MCF 10A (cell line): Measurements from ENCODE around the gene TMEM174. TPM values are rescaled to one million over a fixed set of nuclear protein-coding genes. Genes with fewer than 3 reads are reported as not detected.

ENCODE experiments used
- BruUV-seq: library from RNA; stranded (reverse); fragments of 400-500 nt; replicated peaks from 2 replicates; lab custom pipeline; 2021; lab: Mats Ljungman, UMichigan
- CTCF ChIA-PET: fragments of 300-600 bp; sonication (Branson Sonifier 250); formaldehyde crosslinking; extraction: SDS; loops from one replicate; lab custom pipeline; 2021; ENCODE audit warnings: antibody characterized with exemption, inconsistent platforms; lab: Yijun Ruan, JAX
- POLR2A ChIA-PET: fragments of 300-600, 350-650 bp; sonication (Branson Sonifier 250); formaldehyde crosslinking; extraction: SDS; loops from one replicate; lab custom pipeline; 2020; ENCODE audit warnings: antibody characterized with exemption, inconsistent platforms; lab: Yijun Ruan, JAX
- DNase-seq: peaks from one replicate; pipeline ENCODE4 v3.0.0-alpha.2; 2018; ENCODE audit not compliant: unreplicated experiment
- H3K27ac Mint-ChIP-seq: one replicate; pipeline ENCODE4 v1.8.0; 2022; ENCODE audit warnings: mild to moderate bottlenecking, low read depth, mixed read lengths; ENCODE audit not compliant: unreplicated experiment
- H3K27me3 Mint-ChIP-seq: one replicate; pipeline ENCODE4 v1.8.0; 2022; ENCODE audit warnings: mixed read lengths; ENCODE audit not compliant: insufficient read depth, unreplicated experiment
- H3K36me3 Mint-ChIP-seq: one replicate; pipeline ENCODE4 v1.8.0; 2022; ENCODE audit warnings: mild to moderate bottlenecking, moderate library complexity, mixed read lengths; ENCODE audit not compliant: insufficient read depth, unreplicated experiment
- H3K4me1 Mint-ChIP-seq: one replicate; pipeline ENCODE4 v1.8.0; 2022; ENCODE audit warnings: mixed read lengths; ENCODE audit not compliant: insufficient read depth, unreplicated experiment
- H3K4me3 Mint-ChIP-seq: one replicate; pipeline ENCODE4 v1.8.0; 2022; ENCODE audit warnings: mild to moderate bottlenecking, moderate library complexity, mixed read lengths; ENCODE audit not compliant: unreplicated experiment
- H3K9me3 Mint-ChIP-seq: one replicate; pipeline ENCODE4 v1.8.0; 2022; ENCODE audit warnings: mixed read lengths; ENCODE audit not compliant: unreplicated experiment
- intact Hi-C: fragments of 100-400 bp; cut with micrococcal nuclease; formaldehyde crosslinking; loops from 2 replicates; pipeline ENCODE4 v1.14.1; 2022
- total RNA-seq: library from RNA; stranded (reverse); gene quantifications from 2 replicates; pipeline ENCODE4 v1.2.3, GENCODE V29; 2022
- TF ChIP-seq, protein P1 (sequence below): fragments of 200-600 bp; IDR thresholded peaks from one replicate; pipeline ENCODE4 v1.8.0; 2022; ENCODE audit warnings: antibody characterized with exemption, mild to moderate bottlenecking; ENCODE audit not compliant: unreplicated experiment

TMEM174 gene
- total RNA-seq, 1 experiment from 2014 or later = not detected

DNA sequence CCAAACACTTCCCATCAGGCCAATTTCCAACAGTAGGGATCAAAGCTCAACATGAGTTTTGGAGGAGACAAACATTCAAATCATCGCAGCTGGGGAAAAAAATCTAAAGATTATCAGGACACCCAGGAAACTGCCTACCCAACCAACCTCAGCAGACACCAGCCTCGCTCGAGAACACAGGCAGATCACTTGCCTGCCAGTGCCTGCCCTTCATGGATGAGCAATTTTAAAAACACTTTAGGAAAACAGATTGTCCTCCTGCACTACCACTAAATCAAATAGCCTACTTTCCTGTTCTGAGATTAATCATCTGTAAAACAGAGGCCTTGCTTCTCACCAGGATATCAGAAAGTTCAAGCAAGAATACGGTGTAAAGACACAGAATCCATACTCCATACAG lies 14.7 kb upstream of the TMEM174 start:
- ChIA-PET CTCF (interaction anchor here (0.6 to 0.9 kb wide), 2 partner anchors 11 to 22 kb away, joined by 3 read pairs; no protein-coding TSS in a partner anchor), POLR2A (no interaction called here)
- Mint-ChIP-seq H3K9me3 (no peaks in the 10 kb centered on the region), H3K36me3 (no peaks in the 10 kb centered on the region), H3K4me1 (peaks cover 5% of the 10 kb centered on the region), H3K27ac (no peak overlapping the region), H3K4me3 (no peak overlapping the region), H3K27me3 (no peaks in the 10 kb centered on the region)
- no peak for DNase-seq
- no TSS peak for BruUV-seq
- TF ChIP-seq, protein P1, sequence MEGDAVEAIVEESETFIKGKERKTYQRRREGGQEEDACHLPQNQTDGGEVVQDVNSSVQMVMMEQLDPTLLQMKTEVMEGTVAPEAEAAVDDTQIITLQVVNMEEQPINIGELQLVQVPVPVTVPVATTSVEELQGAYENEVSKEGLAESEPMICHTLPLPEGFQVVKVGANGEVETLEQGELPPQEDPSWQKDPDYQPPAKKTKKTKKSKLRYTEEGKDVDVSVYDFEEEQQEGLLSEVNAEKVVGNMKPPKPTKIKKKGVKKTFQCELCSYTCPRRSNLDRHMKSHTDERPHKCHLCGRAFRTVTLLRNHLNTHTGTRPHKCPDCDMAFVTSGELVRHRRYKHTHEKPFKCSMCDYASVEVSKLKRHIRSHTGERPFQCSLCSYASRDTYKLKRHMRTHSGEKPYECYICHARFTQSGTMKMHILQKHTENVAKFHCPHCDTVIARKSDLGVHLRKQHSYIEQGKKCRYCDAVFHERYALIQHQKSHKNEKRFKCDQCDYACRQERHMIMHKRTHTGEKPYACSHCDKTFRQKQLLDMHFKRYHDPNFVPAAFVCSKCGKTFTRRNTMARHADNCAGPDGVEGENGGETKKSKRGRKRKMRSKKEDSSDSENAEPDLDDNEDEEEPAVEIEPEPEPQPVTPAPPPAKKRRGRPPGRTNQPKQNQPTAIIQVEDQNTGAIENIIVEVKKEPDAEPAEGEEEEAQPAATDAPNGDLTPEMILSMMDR = no peak
- intact Hi-C loops = no loop called here

DNA sequence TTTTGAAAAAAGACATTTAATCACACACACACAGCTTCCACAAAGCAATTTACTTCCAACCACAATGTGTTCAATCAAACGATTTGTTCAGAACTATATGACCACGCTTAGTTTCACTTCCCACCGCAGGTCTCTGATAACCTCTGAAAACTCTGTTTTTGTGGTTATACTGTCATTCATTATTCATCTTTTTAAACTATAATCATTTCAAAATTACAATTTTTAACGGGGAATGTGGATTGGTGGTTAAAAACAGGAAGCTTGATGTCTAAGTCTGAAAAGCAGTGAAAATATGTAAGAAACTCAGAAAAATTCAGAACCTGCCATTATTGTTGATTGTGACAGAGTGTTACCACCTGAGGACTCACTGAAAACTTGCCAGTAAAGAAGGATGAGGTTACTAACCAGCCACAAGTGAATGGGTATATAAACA lies 12.7 kb upstream of the TMEM174 start:
- CTCF ChIA-PET = interaction anchor here (0.6 to 0.9 kb wide), 2 partner anchors 291 to 303 kb away, joined by 3 to 4 read pairs; no protein-coding TSS in a partner anchor
- POLR2A ChIA-PET = interaction anchor here (0.7 kb wide), 1 partner anchor 8 kb away, joined by 3 read pairs; no protein-coding TSS in a partner anchor
- TF ChIP-seq, protein P1 = no peak
- Mint-ChIP-seq H3K27ac (no peak overlapping the region), H3K9me3 (no peaks in the 10 kb centered on the region), H3K36me3 (no peaks in the 10 kb centered on the region), H3K27me3 (no peaks in the 10 kb centered on the region), H3K4me1 (peaks cover 5% of the 10 kb centered on the region), H3K4me3 (no peak overlapping the region)
- intact Hi-C loops = no loop called here
- DNase-seq = no peak
- no TSS peak for BruUV-seq

DNA sequence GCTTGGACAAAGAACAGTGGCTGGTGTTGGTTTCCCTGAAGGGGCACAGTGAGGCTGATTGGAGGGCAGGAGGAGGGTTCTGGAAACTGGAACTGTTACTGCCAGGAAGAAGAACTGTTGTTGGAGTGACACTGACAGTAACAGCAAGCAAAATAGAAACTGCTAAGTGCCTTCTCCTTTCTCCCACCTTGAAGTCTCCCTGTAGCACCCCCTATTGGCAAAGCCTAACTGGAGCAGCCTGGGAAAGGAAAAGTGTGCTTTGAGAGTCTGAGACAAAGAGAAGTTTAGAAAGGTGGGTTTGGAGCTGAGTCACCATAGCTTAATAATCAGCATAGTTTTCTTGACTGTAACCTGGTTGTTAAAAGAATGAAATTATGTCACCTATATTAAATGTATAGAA lies 2.5 kb upstream of the TMEM174 start:
- Mint-ChIP-seq H3K4me1 (no peaks in the 10 kb centered on the region), H3K4me3 (no peak overlapping the region), H3K27ac (no peak overlapping the region), H3K36me3 (no peaks in the 10 kb centered on the region), H3K27me3 (no peaks in the 10 kb centered on the region), H3K9me3 (no peaks in the 10 kb centered on the region)
- peak; percentile 62 for DNase-seq
- CTCF ChIA-PET = interaction anchor here (0.6 kb wide), 2 partner anchors 43 to 521 kb away, joined by 3 read pairs; no protein-coding TSS in a partner anchor
- intact Hi-C loops = no loop called here
- POLR2A ChIA-PET = no interaction called here
- TF ChIP-seq, protein P1 = peak; percentile 23
- no TSS peak for BruUV-seq

DNA sequence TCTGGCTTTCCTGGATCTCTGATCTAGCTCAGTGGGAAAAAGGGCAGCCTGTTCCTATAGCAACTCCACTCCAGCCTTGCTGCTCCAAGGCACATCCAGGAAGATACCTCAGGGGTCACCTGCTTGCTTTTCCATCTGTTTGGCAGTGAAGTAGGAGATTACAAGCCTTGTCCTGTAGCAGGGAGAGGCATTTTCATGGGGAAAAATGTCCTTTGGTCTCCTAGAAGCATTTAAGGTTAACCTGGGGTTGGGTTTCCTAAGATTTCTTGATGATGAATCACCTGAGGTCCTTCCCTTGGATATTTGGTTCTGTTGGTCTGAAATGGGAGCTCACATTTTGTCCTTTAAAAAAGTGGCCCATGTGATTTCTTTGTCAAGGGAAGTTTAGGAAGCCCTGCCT lies 1.5 kb upstream of the TMEM174 start:
- H3K9me3 Mint-ChIP-seq = no peaks in the 10 kb centered on the region
- H3K27ac Mint-ChIP-seq = no peak overlapping the region
- ChIA-PET POLR2A (interaction anchor here (1.4 kb wide), 1 partner anchor 23 kb away, joined by 4 read pairs; no protein-coding TSS in a partner anchor), CTCF (interaction anchor here (0.6 to 1.5 kb wide), 4 partner anchors 18 to 280 kb away, joined by 3 to 6 read pairs (median 3); no protein-coding TSS in a partner anchor)
- no peaks in the 10 kb centered on the region for H3K36me3 Mint-ChIP-seq
- DNase-seq = no peak
- intact Hi-C loops = no loop called here
- no peaks in the 10 kb centered on the region for H3K4me1 Mint-ChIP-seq
- H3K4me3 Mint-ChIP-seq = no peak overlapping the region
- H3K27me3 Mint-ChIP-seq = no peaks in the 10 kb centered on the region
- BruUV-seq = no TSS peak
- TF ChIP-seq, protein P1 = no peak
